ENCODE measurements around the gene KANSL3.
"Not testable (repeated sequence)": the region's sequence is repeated elsewhere in the genome, so short reads cannot be mapped to it uniquely, and the experiment has no call there.

The KANSL3 gene

GRCh38 chr2:96683307-96683706, 45.2 kb upstream of the KANSL3 start:
- TF ChIP-seq CTCF (IDR thresholded peaks at IDR 0.05; ENCODE audit: insufficient read depth, missing control alignments), result no peak
- no peak for DNase-seq (ENCODE audit: insufficient read length, low spot score)
- FAIRE-seq, result no peak

GRCh38 chr2:96681540-96681939, 43.4 kb upstream of the KANSL3 start:
- FAIRE-seq (no peak), DNase-seq (ENCODE audit: insufficient read length, low spot score) (no peak)
- no peak for TF ChIP-seq CTCF (IDR thresholded peaks at IDR 0.05; ENCODE audit: insufficient read depth, missing control alignments)

GRCh38 chr2:96680561-96681141, 42.5 kb upstream of the KANSL3 start:
- DNase-seq (ENCODE audit: insufficient read length, low spot score), result no peak
- no peak for FAIRE-seq
- TF ChIP-seq CTCF (IDR thresholded peaks at IDR 0.05; ENCODE audit: insufficient read depth, missing control alignments), result no peak

- no peak for TF ChIP-seq CTCF (IDR thresholded peaks at IDR 0.05; ENCODE audit: insufficient read depth, missing control alignments)
- FAIRE-seq (no peak), DNase-seq (ENCODE audit: insufficient read length, low spot score) (no peak)
These were observed 41.7 kb upstream of the KANSL3 start for GRCh38 chr2:96679848-96680247.

GRCh38 chr2:96669539-96670215, 31.6 kb upstream of the KANSL3 start:
- DNase-seq (ENCODE audit: insufficient read length, low spot score), result no peak
- no peak for FAIRE-seq
- TF ChIP-seq CTCF (IDR thresholded peaks at IDR 0.05; ENCODE audit: insufficient read depth, missing control alignments), result no peak

GRCh38 chr2:96668771-96669170, 30.7 kb upstream of the KANSL3 start:
- FAIRE-seq (no peak), DNase-seq (ENCODE audit: insufficient read length, low spot score) (no peak)
- no peak for TF ChIP-seq CTCF (IDR thresholded peaks at IDR 0.05; ENCODE audit: insufficient read depth, missing control alignments)

GRCh38 chr2:96665717-96666116, 27.6 kb upstream of the KANSL3 start:
- DNase-seq (ENCODE audit: insufficient read length, low spot score); FAIRE-seq: not testable (repeated sequence)

All from D721Med (cell line).